Cardiac muscle cell (in vitro differentiated cells and primary cell): Measurements from ENCODE around the gene NSMCE1. TPM values are rescaled to one million over a fixed set of nuclear protein-coding genes. Genes with fewer than 3 reads are reported as not detected.

Experiments
- DNase-seq, 2 donors: peaks; one replicate each; pipeline versions ENCODE4 v3.0.0 to v3.0.0-alpha.2; 2010 to 2017; ENCODE audit warnings: low read depth in 1 of 2, low spot score in 1 of 2
- H3K27ac ChIP-seq: fragments of 200-600 bp; sonication (generic); 2 replicates; pipeline ENCODE4 v1.5.1; 2016
- H3K27me3 ChIP-seq: fragments of 200-600 bp; sonication (generic); 2 replicates; pipeline ENCODE4 v1.6.0; 2016; ENCODE audit warnings: control low read depth
- H3K36me3 ChIP-seq: fragments of 200-600 bp; sonication (generic); 2 replicates; pipeline ENCODE4 v1.5.1; 2016; ENCODE audit warnings: control low read depth
- H3K4me1 ChIP-seq: fragments of 200-600 bp; sonication (generic); 2 replicates; pipeline ENCODE4 v1.8.1; 2017; ENCODE audit warnings: low read depth, mild to moderate bottlenecking, mixed run types
- H3K4me3 ChIP-seq: fragments of 200-600 bp; sonication (generic); 2 replicates; pipeline ENCODE4 v1.5.1; 2016; ENCODE audit warnings: mild to moderate bottlenecking
- H3K9me3 ChIP-seq: fragments of 200-600 bp; sonication (generic); 2 replicates; pipeline ENCODE4 v1.5.1; 2017; ENCODE audit warnings: low read depth, mild to moderate bottlenecking, control low read depth
- CTCF ChIP-seq: IDR thresholded peaks from 2 replicates; pipeline ENCODE4 v1.5.1; 2012; ENCODE audit warnings: low read depth, mild to moderate bottlenecking, low read length
- polyA plus RNA-seq: library from polyadenylated mRNA; unstranded; fragments of >200 nt; fragmentation: Nextera tagmentation; extraction: Ambion mirVana; gene quantifications from 2 replicates; pipeline ENCODE4 v1.2.1, GENCODE V29; 2016
- total RNA-seq: library from RNA; depleted of rRNA; stranded (reverse); fragments of >200 nt; gene quantifications from 2 replicates; pipeline ENCODE4 v1.2.3, GENCODE V29; 2016

NSMCE1 gene
- total and polyA plus RNA-seq, 2 experiments from 2014 or later: 23.4 to 28.2 TPM

GRCh38 chr16:27220991-27221390 is 47.6 kb downstream of the NSMCE1 start:
- H3K9me3 ChIP-seq: no peaks in the 10 kb centered on the region
- no peak for TF ChIP-seq CTCF
- peaks cover 16% of the 10 kb centered on the region for H3K4me1 ChIP-seq
- no peak for DNase-seq
- H3K27ac ChIP-seq: no peak overlapping the region
- H3K4me3 ChIP-seq: no peak overlapping the region
- H3K36me3 ChIP-seq: no peaks in the 10 kb centered on the region
- H3K27me3 ChIP-seq: no peaks in the 10 kb centered on the region

- Histone ChIP-seq H3K9me3 (no peaks in the 10 kb centered on the region), H3K4me1 (peaks cover 16% of the 10 kb centered on the region), H3K4me3 (no peak overlapping the region), H3K36me3 (no peaks in the 10 kb centered on the region), H3K27ac (no peak overlapping the region), H3K27me3 (no peaks in the 10 kb centered on the region)
- TF ChIP-seq CTCF: no peak
- DNase-seq: no peak
Observed at GRCh38 chr16:27220527-27220926, 48.0 kb downstream of the NSMCE1 start.

GRCh38 chr16:27220120-27220519 is 48.5 kb downstream of the NSMCE1 start:
- no peak for DNase-seq
- no peaks in the 10 kb centered on the region for H3K36me3 ChIP-seq
- no peak for TF ChIP-seq CTCF
- H3K4me1 ChIP-seq: peaks cover 16% of the 10 kb centered on the region
- H3K27me3 ChIP-seq: no peaks in the 10 kb centered on the region
- H3K27ac ChIP-seq: no peak overlapping the region
- no peaks in the 10 kb centered on the region for H3K9me3 ChIP-seq
- no peak overlapping the region for H3K4me3 ChIP-seq

- H3K27ac ChIP-seq: no peak overlapping the region
- no peaks in the 10 kb centered on the region for H3K36me3 ChIP-seq
- TF ChIP-seq CTCF: no peak
- H3K4me3 ChIP-seq: no peak overlapping the region
- H3K9me3 ChIP-seq: no peaks in the 10 kb centered on the region
- no peaks in the 10 kb centered on the region for H3K27me3 ChIP-seq
- H3K4me1 ChIP-seq: peaks cover 16% of the 10 kb centered on the region
- no peak for DNase-seq
Observed at GRCh38 chr16:27219161-27219560, 49.4 kb downstream of the NSMCE1 start.

GRCh38 chr16:27218756-27219155 is 49.8 kb downstream of the NSMCE1 start:
- Histone ChIP-seq H3K36me3 (no peaks in the 10 kb centered on the region), H3K27me3 (no peaks in the 10 kb centered on the region), H3K4me3 (no peak overlapping the region), H3K9me3 (no peaks in the 10 kb centered on the region), H3K4me1 (peaks cover 16% of the 10 kb centered on the region), H3K27ac (no peak overlapping the region)
- TF ChIP-seq CTCF: no peak
- DNase-seq: no peak

GRCh38 chr16:27217256-27217655 is 51.3 kb downstream of the NSMCE1 start:
- no peaks in the 10 kb centered on the region for H3K27me3 ChIP-seq
- peaks cover 5% of the 10 kb centered on the region for H3K4me1 ChIP-seq
- no peak for TF ChIP-seq CTCF
- H3K4me3 ChIP-seq: no peak overlapping the region
- DNase-seq: peak; percentile 18 to 64
- no peaks in the 10 kb centered on the region for H3K9me3 ChIP-seq
- H3K27ac ChIP-seq: no peak overlapping the region
- H3K36me3 ChIP-seq: no peaks in the 10 kb centered on the region
